ENCODE measurements around the gene KRI1.
"Not testable (repeated sequence)": the region's sequence is repeated elsewhere in the genome, so short reads cannot be mapped to it uniquely, and the experiment has no call there.

KRI1 gene

GRCh38 chr19:10537668-10538067, 28.1 kb downstream of the KRI1 start:
- TF ChIP-seq CTCF (IDR thresholded peaks at IDR 0.05; ENCODE audit: extremely low read depth, missing control alignments), result no peak

GRCh38 chr19:10535613-10536012, 30.2 kb downstream of the KRI1 start:
- no peak for TF ChIP-seq CTCF (IDR thresholded peaks at IDR 0.05; ENCODE audit: extremely low read depth, missing control alignments)
- DNase-seq (ENCODE audit: low spot score), result no peak

More at GRCh38 chr19:10537668-10538067, 28.1 kb downstream of the KRI1 start:
- no peak for DNase-seq (ENCODE audit: low spot score)

GRCh38 chr19:10533646-10534386, 32.0 kb downstream of the KRI1 start:
- DNase-seq (ENCODE audit: low spot score), result peak; percentile 8
- no peak for TF ChIP-seq CTCF (IDR thresholded peaks at IDR 0.05; ENCODE audit: extremely low read depth, missing control alignments)

GRCh38 chr19:10532457-10532856, 33.4 kb downstream of the KRI1 start:
- TF ChIP-seq CTCF (IDR thresholded peaks at IDR 0.05; ENCODE audit: extremely low read depth, missing control alignments), result no peak
- DNase-seq (ENCODE audit: low spot score), result peak; percentile 4

- DNase-seq (ENCODE audit: low spot score), result not testable (repeated sequence)
Measured at GRCh38 chr19:10526887-10527286, 38.9 kb downstream of the KRI1 start.

GRCh38 chr19:10525636-10526035, 40.2 kb downstream of the KRI1 start:
- TF ChIP-seq CTCF (IDR thresholded peaks at IDR 0.05; ENCODE audit: extremely low read depth, missing control alignments), result no peak

GRCh38 chr19:10523135-10523636, 42.6 kb downstream of the KRI1 start:
- TF ChIP-seq CTCF (IDR thresholded peaks at IDR 0.05; ENCODE audit: extremely low read depth, missing control alignments), result no peak
- no peak for DNase-seq (ENCODE audit: low spot score)

More at GRCh38 chr19:10525636-10526035, 40.2 kb downstream of the KRI1 start:
- DNase-seq (ENCODE audit: low spot score), result no peak
